Endothelial cell of umbilical vein (primary cell): ENCODE measurements around the gene RPS6KL1. TPM values are rescaled to one million over a fixed set of nuclear protein-coding genes. Genes with fewer than 3 reads are reported as not detected.

Source experiments
- BruUV-seq: library from RNA; stranded (reverse); fragments of 400-500 nt; replicated peaks from 2 replicates; lab custom pipeline; 2021; lab: Mats Ljungman, UMichigan
- CTCF ChIA-PET: fragments of 300-600, 350-600 bp; sonication (Branson Sonifier 250); formaldehyde crosslinking; loops from one replicate; lab custom pipeline; 2021; ENCODE audit warnings: antibody characterized with exemption, inconsistent platforms; lab: Charles Lee
- POLR2A ChIA-PET: fragments of 300-600, 350-600 bp; sonication (Branson Sonifier 250); formaldehyde crosslinking; loops from one replicate; lab custom pipeline; 2021; ENCODE audit warnings: antibody characterized with exemption, inconsistent platforms; lab: Charles Lee
- DNase-seq: peaks from one replicate; pipeline ENCODE4 v3.0.0-alpha.2; 2011; ENCODE audit warnings: low read depth, low spot score
- FAIRE-seq: peaks from 2 replicates; lab custom pipeline; 2011; peaks lifted over from hg19 to GRCh38; lab: Jason Lieb, UNC
- H2AFZ ChIP-seq: 2 replicates; pipeline ENCODE4 v1.6.0; 2012; ENCODE audit warnings: low read depth, low read length, control low read depth, inconsistent platforms
- H3K27ac ChIP-seq: 2 replicates; pipeline ENCODE4 v1.5.1; 2011; ENCODE audit warnings: low read depth, mild to moderate bottlenecking, control low read depth, low read length, moderate library complexity; ENCODE audit not compliant: insufficient read depth
- H3K27me3 ChIP-seq, 2 experiments: 2 replicates each; pipeline versions ENCODE4 v1.6.0 to v1.6.1; 2011; ENCODE audit warnings: low read length in 2 of 2, mixed read lengths in 1 of 2; ENCODE audit not compliant: control insufficient read depth in 2 of 2, insufficient read depth in 2 of 2
- H3K36me3 ChIP-seq, 2 experiments: 2 replicates in 1 of 2; 3 replicates in 1 of 2; pipeline ENCODE4 v1.5.1; 2011; ENCODE audit warnings: low read length in 2 of 2, mild to moderate bottlenecking in 1 of 2, moderate library complexity in 1 of 2; ENCODE audit not compliant: control insufficient read depth in 2 of 2, insufficient read depth in 2 of 2; ENCODE audit errors: extremely low read depth in 1 of 2
- H3K4me1 ChIP-seq: 3 replicates; pipeline ENCODE4 v1.5.1; 2011; ENCODE audit warnings: mild to moderate bottlenecking, low read length; ENCODE audit not compliant: control insufficient read depth, insufficient read depth; ENCODE audit errors: extremely low read depth
- H3K4me2 ChIP-seq: 2 replicates; pipeline ENCODE4 v1.6.1; 2011; ENCODE audit warnings: low read length, control low read depth, mixed read lengths; ENCODE audit not compliant: insufficient read depth
- H3K4me3 ChIP-seq, 3 experiments: fragments of 200-600 bp in 1 of 3; sonication (generic), shearing (Covaris generic) in 1 of 3; replicated peaks in 1 of 3; 2 replicates each; pipeline ENCODE4 v1.5.1; 2011 to 2016; ENCODE audit warnings: control low read depth in 3 of 3, low read length in 3 of 3, mild to moderate bottlenecking in 2 of 3, inconsistent platforms in 1 of 3, low read depth in 1 of 3, moderate library complexity in 1 of 3; ENCODE audit not compliant: insufficient read depth in 1 of 3
- H3K79me2 ChIP-seq: 2 replicates; pipeline ENCODE4 v1.6.0; 2012; ENCODE audit warnings: low read length, inconsistent platforms; ENCODE audit not compliant: control insufficient read depth, insufficient read depth
- H3K9ac ChIP-seq: replicated peaks from 2 replicates; pipeline ENCODE3; 2011; ENCODE audit warnings: low read length, control low read depth; ENCODE audit not compliant: insufficient read depth; ENCODE audit errors: extremely low read depth
- H3K9me1 ChIP-seq: replicated peaks from 3 replicates; pipeline ENCODE4 v1.6.0; 2011; ENCODE audit warnings: mild to moderate bottlenecking, low read length; ENCODE audit not compliant: control insufficient read depth, insufficient read depth; ENCODE audit errors: extremely low read depth
- H3K9me3 ChIP-seq: replicated peaks from 2 replicates; pipeline ENCODE4 v1.5.1; 2012; ENCODE audit warnings: low read length, inconsistent platforms; ENCODE audit not compliant: control insufficient read depth, insufficient read depth
- H4K20me1 ChIP-seq: replicated peaks from 2 replicates; pipeline ENCODE3; 2011; ENCODE audit warnings: mild to moderate bottlenecking, low read length; ENCODE audit not compliant: control insufficient read depth, insufficient read depth; ENCODE audit errors: extremely low read depth
- CTCF ChIP-seq, 2 donors: IDR thresholded peaks; 1 replicate in 1 of 2; 2 replicates in 1 of 2; pipeline ENCODE4 v1.5.1; 2011; ENCODE audit warnings: low read length in 2 of 2, mild to moderate bottlenecking in 2 of 2, moderate library complexity in 2 of 2, control low read depth in 1 of 2, inconsistent platforms in 1 of 2, low read depth in 1 of 2; ENCODE audit not compliant: insufficient read depth in 1 of 2; ENCODE audit errors: extremely low read depth in 1 of 2
- EZH2 ChIP-seq: IDR thresholded peaks from 2 replicates; pipeline ENCODE4 v1.6.1; 2012; ENCODE audit warnings: borderline replicate concordance, low read depth, mild to moderate bottlenecking, moderate library complexity, low read length, inconsistent platforms; ENCODE audit not compliant: severe bottlenecking
- FOS ChIP-seq: IDR thresholded peaks from 2 replicates; pipeline ENCODE4 v1.6.1; 2011; ENCODE audit warnings: mild to moderate bottlenecking, low read length, moderate library complexity, borderline replicate concordance; ENCODE audit not compliant: insufficient read depth
- GATA2 ChIP-seq: IDR thresholded peaks from 2 replicates; pipeline ENCODE4 v1.7.0; 2011; ENCODE audit warnings: low read depth, mild to moderate bottlenecking, moderate library complexity, mixed read lengths, low read length; ENCODE audit not compliant: insufficient read length, insufficient read depth
- JUN ChIP-seq: IDR thresholded peaks from 2 replicates; pipeline ENCODE4 v1.6.1; 2011; ENCODE audit warnings: borderline replicate concordance, low read depth; ENCODE audit not compliant: insufficient read length, insufficient read depth
- MAX ChIP-seq: IDR thresholded peaks from 2 replicates; pipeline ENCODE4 v1.6.1; 2011; ENCODE audit not compliant: insufficient read depth, insufficient read length
- MYC ChIP-seq: IDR thresholded peaks from one replicate; pipeline ENCODE4 v1.6.1; 2011; ENCODE audit warnings: mild to moderate bottlenecking, low read depth, low read length
- POLR2A ChIP-seq: IDR thresholded peaks from 2 replicates; pipeline ENCODE4 v1.6.1; 2012; ENCODE audit warnings: low read depth, mild to moderate bottlenecking, control low read depth, low read length
- POLR2AphosphoS5 ChIP-seq: IDR thresholded peaks from 2 replicates; pipeline ENCODE4 v1.6.1; 2012; ENCODE audit warnings: low read depth, mild to moderate bottlenecking, control low read depth, low read length, moderate library complexity; ENCODE audit not compliant: insufficient read depth
- dilution Hi-C: fragments of 300-500 bp; cut with MboI; formaldehyde crosslinking; loops from one replicate; pipeline ENCODE4 v1.15.0; 2019; ENCODE audit warnings: low sequenced_read_pairs; ENCODE audit not compliant: extremely low pct_ligation_motif_present
- intact Hi-C: fragments of 100-400 bp; cut with micrococcal nuclease; formaldehyde crosslinking; loops from one replicate; pipeline ENCODE4 v1.10.0; 2022
- polyA plus RNA-seq, 4 experiments: library from polyadenylated mRNA; depleted of rRNA in 3 of 4; stranded (reverse) in 3 of 4; unstranded in 1 of 4; fragments of >200 nt; gene quantifications; 2 replicates each; pipeline versions ENCODE4 v1.2.1 to v1.2.3, GENCODE V29; 2011 to 2012; ENCODE audit warnings: missing spikeins in 1 of 4
- total RNA-seq: library from RNA; stranded (reverse); gene quantifications from 2 replicates; pipeline ENCODE4 v1.2.3, GENCODE V29; 2021

The RPS6KL1 gene
- total and polyA plus RNA-seq, 2 donors (not counting 3 experiments of a cell fraction or from before 2014, with no cell fraction given): 10.2 to 23.8 TPM

DNA sequence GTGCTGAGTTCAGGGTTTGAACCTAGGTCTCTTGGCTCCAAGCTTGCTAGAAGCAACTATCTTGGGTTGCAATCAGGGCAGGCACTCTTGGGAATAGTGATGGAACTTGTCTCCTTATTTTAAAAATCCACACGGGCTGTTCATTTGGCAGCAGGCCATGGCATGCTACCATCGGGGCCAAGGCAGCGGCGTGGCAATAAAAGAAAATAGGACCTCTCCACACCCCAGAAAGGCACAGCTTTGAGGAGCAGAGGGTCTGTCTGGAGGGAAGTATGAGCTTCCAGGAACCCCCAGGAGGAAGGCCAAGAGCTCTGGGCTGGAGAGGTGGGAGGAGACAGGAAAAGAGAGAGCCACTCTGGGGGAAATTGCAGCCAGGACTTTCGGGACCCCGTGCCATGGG lies 15.3 kb downstream of the RPS6KL1 start:
- H3K9me1 ChIP-seq: no peaks in the 10 kb centered on the region
- H3K4me3 ChIP-seq: no peak overlapping the region
- no peaks in the 10 kb centered on the region for H4K20me1 ChIP-seq
- no peak overlapping the region for H2AFZ ChIP-seq
- intact Hi-C loops: loop anchor here (5.0 kb wide), 1 partner anchor 300 kb away; no protein-coding TSS in a partner anchor
- no peak overlapping the region for H3K27ac ChIP-seq
- no peak overlapping the region for H3K4me2 ChIP-seq
- CTCF ChIA-PET: interaction anchor here (0.7 to 7.0 kb wide), 9 partner anchors 10 to 182 kb away, joined by 3 to 468 read pairs (median 4); no protein-coding TSS in a partner anchor
- TF ChIP-seq EZH2 (no peak), POLR2AphosphoS5 (no peak), POLR2A (no peak), CTCF (IDR thresholded peaks at IDR 0.05; ENCODE audit: extremely low read depth in 1 of 2, insufficient read depth in 1 of 2, low read depth in 1 of 2, low read length in 2 of 2) (no peak), JUN (no peak), MYC (no peak), FOS (no peak), GATA2 (no peak), MAX (no peak)
- no peaks in the 10 kb centered on the region for H3K9me3 ChIP-seq
- no TSS peak for BruUV-seq
- no peaks in the 10 kb centered on the region for H3K79me2 ChIP-seq
- dilution Hi-C loops: no loop called here
- POLR2A ChIA-PET: no interaction called here
- DNase-seq (no peak), FAIRE-seq (peak; percentile 28)
- H3K36me3 ChIP-seq: peaks cover 0 to 9% of the 10 kb centered on the region in 2 experiments
- H3K27me3 ChIP-seq: no peaks in the 10 kb centered on the region
- no peak overlapping the region for H3K9ac ChIP-seq
- peaks cover 5% of the 10 kb centered on the region for H3K4me1 ChIP-seq
